Keratinocyte (primary cell): ENCODE data around the gene FRMPD4. TPM values are rescaled to one million over a fixed set of nuclear protein-coding genes. Genes with fewer than 3 reads are reported as not detected.

Experiments used
- DNase-seq: peaks from one replicate; pipeline ENCODE4 v3.0.0-alpha.2; 2011; ENCODE audit warnings: low read depth, missing footprints, low spot score
- FAIRE-seq: peaks from 2 replicates; lab custom pipeline; 2011; peaks lifted over from hg19 to GRCh38; lab: Jason Lieb, UNC
- H2AFZ ChIP-seq: 2 replicates; pipeline ENCODE4 v1.6.0; 2012; ENCODE audit warnings: low read length, control low read depth, inconsistent platforms; ENCODE audit not compliant: control insufficient read depth
- H3K27ac ChIP-seq: 2 replicates; pipeline ENCODE4 v1.5.1; 2011; ENCODE audit warnings: low read length; ENCODE audit not compliant: control insufficient read depth, insufficient read depth
- H3K27me3 ChIP-seq: 3 replicates; pipeline ENCODE4 v1.6.0; 2011; ENCODE audit warnings: low read length; ENCODE audit not compliant: control insufficient read depth, insufficient read depth; ENCODE audit errors: extremely low read depth
- H3K36me3 ChIP-seq, 2 experiments: 2 replicates in 1 of 2; 3 replicates in 1 of 2; pipeline ENCODE4 v1.5.1; 2011; ENCODE audit warnings: low read length in 2 of 2, mild to moderate bottlenecking in 1 of 2; ENCODE audit not compliant: control insufficient read depth in 2 of 2, insufficient read depth in 2 of 2; ENCODE audit errors: extremely low read depth in 1 of 2
- H3K4me1 ChIP-seq: 3 replicates; pipeline ENCODE4 v1.5.1; 2011; ENCODE audit warnings: low read length; ENCODE audit not compliant: control insufficient read depth, insufficient read depth; ENCODE audit errors: extremely low read depth
- H3K4me2 ChIP-seq: 3 replicates; pipeline ENCODE4 v1.6.0; 2011; ENCODE audit warnings: low read depth, low read length; ENCODE audit not compliant: control insufficient read depth, insufficient read depth; ENCODE audit errors: extremely low read depth
- H3K4me3 ChIP-seq, 3 experiments: fragments of 200-600 bp in 1 of 3; sonication (generic) in 1 of 3; 2 replicates in 2 of 3; 3 replicates in 1 of 3; pipeline ENCODE4 v1.5.1; 2011 to 2016; ENCODE audit warnings: low read length in 3 of 3, mild to moderate bottlenecking in 3 of 3, control low read depth in 2 of 3, inconsistent platforms in 1 of 3, low read depth in 1 of 3, mixed read lengths in 1 of 3, mixed run types in 1 of 3, moderate library complexity in 1 of 3; ENCODE audit not compliant: control insufficient read depth in 2 of 3, insufficient read depth in 2 of 3; ENCODE audit errors: extremely low read depth in 1 of 3
- H3K79me2 ChIP-seq: 2 replicates; pipeline ENCODE4 v1.6.0; 2012; ENCODE audit warnings: low read length; ENCODE audit not compliant: control insufficient read depth, insufficient read depth
- H3K9ac ChIP-seq: 3 replicates; pipeline ENCODE4 v1.6.0; 2011; ENCODE audit warnings: low read length; ENCODE audit not compliant: control insufficient read depth, insufficient read depth; ENCODE audit errors: extremely low read depth
- H3K9me1 ChIP-seq: 3 replicates; pipeline ENCODE4 v1.6.0; 2011; ENCODE audit warnings: low read length; ENCODE audit not compliant: control insufficient read depth, insufficient read depth; ENCODE audit errors: extremely low read depth
- H3K9me3 ChIP-seq: 2 replicates; pipeline ENCODE4 v1.5.1; 2012; ENCODE audit warnings: low read depth, low read length; ENCODE audit not compliant: control insufficient read depth
- H4K20me1 ChIP-seq: 3 replicates; pipeline ENCODE4 v1.6.0; 2011; ENCODE audit warnings: low read length; ENCODE audit not compliant: control insufficient read depth, insufficient read depth; ENCODE audit errors: extremely low read depth
- EZH2 ChIP-seq: IDR thresholded peaks from one replicate; pipeline ENCODE4 v1.6.1; 2012; ENCODE audit warnings: inconsistent platforms, mild to moderate bottlenecking, low read length, moderate library complexity
- dilution Hi-C: fragments of 300-500 bp; cut with MboI; formaldehyde crosslinking; loops from one replicate; pipeline ENCODE4 v1.7.0; 2020; ENCODE audit warnings: low sequenced_read_pairs; ENCODE audit not compliant: extremely low pct_ligation_motif_present
- polyA plus RNA-seq, 5 experiments: library from polyadenylated mRNA; depleted of rRNA in 3 of 5; stranded (reverse) in 3 of 5; stranded (forward) in 1 of 5; unstranded in 1 of 5; fragments of >200 nt; gene quantifications; 1 replicate in 1 of 5; 2 replicates in 3 of 5; 3 replicates in 1 of 5; pipeline versions ENCODE4 v1.2.1 to v1.2.3, GENCODE V29; 2011 to 2012; ENCODE audit warnings: missing spikeins in 2 of 5, low read depth in 1 of 5, low replicate concordance in 1 of 5
- TF ChIP-seq, protein P1 (sequence below), 3 experiments: IDR thresholded peaks in 1 of 3; conservative IDR thresholded peaks in 1 of 3; optimal IDR thresholded peaks in 1 of 3; 2 replicates in 2 of 3; 3 replicates in 1 of 3; pipeline versions ENCODE3 to v1.5.1; 2011; ENCODE audit warnings: low read length in 3 of 3, mild to moderate bottlenecking in 3 of 3, moderate library complexity in 2 of 3, control low read depth in 1 of 3, inconsistent platforms in 1 of 3; ENCODE audit not compliant: insufficient read depth in 2 of 3; ENCODE audit errors: extremely low read depth in 1 of 3

FRMPD4 gene
- polyA plus RNA-seq, 1 donor (not counting 4 experiments of a cell fraction or from before 2014, with no cell fraction given): 0.05 TPM

DNA sequence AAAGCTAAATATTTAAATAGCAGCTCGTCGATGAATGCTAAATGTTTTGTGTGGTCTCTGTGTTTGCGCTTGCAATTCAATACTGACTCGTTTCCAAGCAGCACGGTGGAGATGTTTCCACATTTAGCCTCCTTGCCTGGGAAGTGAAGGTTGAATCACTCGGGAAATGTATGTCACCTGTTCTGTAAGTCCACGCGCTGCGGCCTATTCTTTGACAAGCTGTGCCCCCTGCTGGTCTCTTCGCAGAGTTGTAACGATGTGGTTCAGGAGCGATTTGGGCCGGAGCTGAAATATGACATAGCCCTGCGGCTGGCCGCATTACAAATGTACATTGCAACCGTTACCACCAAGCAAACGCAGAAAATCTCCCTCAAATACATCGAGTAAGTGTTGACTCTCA is 563.4 kb downstream of the FRMPD4 start:
- dilution Hi-C loops: no loop called here
- FAIRE-seq: peak; percentile 55

DNA sequence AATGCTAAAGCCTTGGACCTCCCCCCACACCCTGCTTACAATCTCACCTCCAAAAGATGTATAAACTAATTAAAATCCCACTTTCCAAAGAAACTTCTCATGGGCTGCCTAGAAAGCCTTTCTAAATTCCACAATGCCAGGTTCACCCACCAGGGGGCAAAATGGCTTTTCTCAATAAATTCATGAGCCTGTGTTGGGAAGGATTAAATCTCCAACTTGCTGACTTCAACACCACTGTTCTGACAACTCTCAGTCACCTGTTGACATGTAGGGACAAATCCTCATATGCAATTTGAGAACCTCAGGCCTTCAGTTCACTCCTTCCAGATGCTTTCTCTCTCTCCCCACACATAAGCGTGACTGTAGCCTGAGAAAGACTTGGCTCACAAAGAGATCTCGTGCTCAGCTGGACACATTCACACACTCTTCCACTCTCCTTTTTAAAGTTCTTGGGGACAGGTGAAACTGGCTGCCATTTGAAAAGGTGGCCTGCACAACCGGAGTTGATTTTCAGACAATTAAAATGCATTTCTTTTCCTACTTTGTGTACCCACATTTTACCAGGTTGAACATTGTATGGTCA is 564.3 kb downstream of the FRMPD4 start:
- Histone ChIP-seq H3K9me1 (no peaks in the 10 kb centered on the region), H3K27me3 (no peaks in the 10 kb centered on the region), H3K4me3 (no peak overlapping the region), H3K9ac (no peak overlapping the region), H3K4me2 (no peak overlapping the region), H3K9me3 (no peaks in the 10 kb centered on the region), H3K27ac (no peak overlapping the region), H3K36me3 (no peaks in the 10 kb centered on the region), H3K79me2 (no peaks in the 10 kb centered on the region), H2AFZ (no peak overlapping the region), H3K4me1 (no peaks in the 10 kb centered on the region), H4K20me1 (no peaks in the 10 kb centered on the region)
- DNase-seq (no peak), FAIRE-seq (peak; percentile 52)
- no peak for TF ChIP-seq EZH2
- TF ChIP-seq, protein P1, sequence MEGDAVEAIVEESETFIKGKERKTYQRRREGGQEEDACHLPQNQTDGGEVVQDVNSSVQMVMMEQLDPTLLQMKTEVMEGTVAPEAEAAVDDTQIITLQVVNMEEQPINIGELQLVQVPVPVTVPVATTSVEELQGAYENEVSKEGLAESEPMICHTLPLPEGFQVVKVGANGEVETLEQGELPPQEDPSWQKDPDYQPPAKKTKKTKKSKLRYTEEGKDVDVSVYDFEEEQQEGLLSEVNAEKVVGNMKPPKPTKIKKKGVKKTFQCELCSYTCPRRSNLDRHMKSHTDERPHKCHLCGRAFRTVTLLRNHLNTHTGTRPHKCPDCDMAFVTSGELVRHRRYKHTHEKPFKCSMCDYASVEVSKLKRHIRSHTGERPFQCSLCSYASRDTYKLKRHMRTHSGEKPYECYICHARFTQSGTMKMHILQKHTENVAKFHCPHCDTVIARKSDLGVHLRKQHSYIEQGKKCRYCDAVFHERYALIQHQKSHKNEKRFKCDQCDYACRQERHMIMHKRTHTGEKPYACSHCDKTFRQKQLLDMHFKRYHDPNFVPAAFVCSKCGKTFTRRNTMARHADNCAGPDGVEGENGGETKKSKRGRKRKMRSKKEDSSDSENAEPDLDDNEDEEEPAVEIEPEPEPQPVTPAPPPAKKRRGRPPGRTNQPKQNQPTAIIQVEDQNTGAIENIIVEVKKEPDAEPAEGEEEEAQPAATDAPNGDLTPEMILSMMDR (optimal IDR thresholded peaks at IDR 0.05 in 1 of 3, IDR thresholded peaks at IDR 0.05 in 1 of 3, conservative IDR thresholded peaks at IDR 0.05 in 1 of 3; ENCODE audit: extremely low read depth in 1 of 3, insufficient read depth in 2 of 3, low read length in 3 of 3): peak; percentile 31 to 53 (median 51)
- dilution Hi-C loops: no loop called here

More for the DNA sequence above, 563.4 kb downstream of the FRMPD4 start:
- Histone ChIP-seq H3K27me3 (no peaks in the 10 kb centered on the region), H3K27ac (no peak overlapping the region), H3K9me3 (no peaks in the 10 kb centered on the region), H3K9me1 (no peaks in the 10 kb centered on the region), H3K4me2 (peak overlapping the region; percentile 22), H3K79me2 (no peaks in the 10 kb centered on the region), H4K20me1 (no peaks in the 10 kb centered on the region), H2AFZ (no peak overlapping the region), H3K4me3 (no peak overlapping the region), H3K9ac (no peak overlapping the region), H3K4me1 (no peaks in the 10 kb centered on the region), H3K36me3 (no peaks in the 10 kb centered on the region)
- TF ChIP-seq, protein P1 (optimal IDR thresholded peaks at IDR 0.05 in 1 of 3, IDR thresholded peaks at IDR 0.05 in 1 of 3, conservative IDR thresholded peaks at IDR 0.05 in 1 of 3; ENCODE audit: extremely low read depth in 1 of 3, insufficient read depth in 2 of 3, low read length in 3 of 3): peak; percentile 69 to 90 (median 78)
- TF ChIP-seq EZH2: no peak
- peak; percentile 42 for DNase-seq
